ENCODE data around the gene FOXP1. TPM values are rescaled to one million over a fixed set of nuclear protein-coding genes. Genes with fewer than 3 reads are reported as not detected.

FOXP1 gene
- total RNA-seq, 1 donor from 2014 or later = 128 TPM

GRCh38 chr3:71611099-71611498 is 27.6 kb upstream of the FOXP1 start:
- Histone ChIP-seq H3K27me3 (no peaks in the 10 kb centered on the region), H3K27ac (no peak overlapping the region), H3K9me3 (no peaks in the 10 kb centered on the region), H3K4me1 (no peaks in the 10 kb centered on the region), H3K4me3 (no peak overlapping the region), H3K36me3 (no peaks in the 10 kb centered on the region)
- no peak for TF ChIP-seq POLR2A (IDR thresholded peaks at IDR 0.05)
- no peak for TF ChIP-seq CTCF (IDR thresholded peaks at IDR 0.05)
- TF ChIP-seq POLR2AphosphoS5 (IDR thresholded peaks at IDR 0.05; ENCODE audit: insufficient read depth in 1 of 2, low read depth in 1 of 2) = no peak
- no peak for DNase-seq (ENCODE audit: extremely low spot score in 2 of 2)
- intact Hi-C loops (cut with DNase I) = no loop called here

GRCh38 chr3:71607364-71607763 is 23.8 kb upstream of the FOXP1 start:
- no peaks in the 10 kb centered on the region for H3K36me3 ChIP-seq
- H3K9me3 ChIP-seq = no peaks in the 10 kb centered on the region
- intact Hi-C loops (cut with DNase I) = no loop called here
- no peak for DNase-seq (ENCODE audit: extremely low spot score in 2 of 2)
- H3K27ac ChIP-seq = no peak overlapping the region
- H3K4me1 ChIP-seq = no peaks in the 10 kb centered on the region
- no peak overlapping the region for H3K4me3 ChIP-seq
- TF ChIP-seq CTCF (IDR thresholded peaks at IDR 0.05) (no peak), POLR2AphosphoS5 (IDR thresholded peaks at IDR 0.05; ENCODE audit: insufficient read depth in 1 of 2, low read depth in 1 of 2) (no peak), POLR2A (IDR thresholded peaks at IDR 0.05) (no peak)
- H3K27me3 ChIP-seq = no peaks in the 10 kb centered on the region

GRCh38 chr3:71606582-71606981 is 23.1 kb upstream of the FOXP1 start:
- DNase-seq (ENCODE audit: extremely low spot score in 2 of 2) = no peak
- H3K4me3 ChIP-seq = no peak overlapping the region
- no peak for TF ChIP-seq CTCF (IDR thresholded peaks at IDR 0.05)
- TF ChIP-seq POLR2A (IDR thresholded peaks at IDR 0.05) = no peak
- no peak for TF ChIP-seq POLR2AphosphoS5 (IDR thresholded peaks at IDR 0.05; ENCODE audit: insufficient read depth in 1 of 2, low read depth in 1 of 2)
- no peaks in the 10 kb centered on the region for H3K4me1 ChIP-seq
- intact Hi-C loops (cut with DNase I) = no loop called here
- H3K36me3 ChIP-seq = no peaks in the 10 kb centered on the region
- no peaks in the 10 kb centered on the region for H3K27me3 ChIP-seq
- H3K27ac ChIP-seq = no peak overlapping the region
- H3K9me3 ChIP-seq = no peaks in the 10 kb centered on the region

- no peak for DNase-seq (ENCODE audit: extremely low spot score in 2 of 2)
- Histone ChIP-seq H3K36me3 (no peaks in the 10 kb centered on the region), H3K27me3 (no peaks in the 10 kb centered on the region), H3K4me3 (no peak overlapping the region), H3K4me1 (no peaks in the 10 kb centered on the region), H3K9me3 (no peaks in the 10 kb centered on the region), H3K27ac (no peak overlapping the region)
- intact Hi-C loops (cut with DNase I) = no loop called here
- TF ChIP-seq POLR2AphosphoS5 (IDR thresholded peaks at IDR 0.05; ENCODE audit: insufficient read depth in 1 of 2, low read depth in 1 of 2) (no peak), POLR2A (IDR thresholded peaks at IDR 0.05) (no peak), CTCF (IDR thresholded peaks at IDR 0.05) (no peak)
Observed at GRCh38 chr3:71602256-71602655, 18.7 kb upstream of the FOXP1 start.

- Histone ChIP-seq H3K4me1 (no peaks in the 10 kb centered on the region), H3K36me3 (no peaks in the 10 kb centered on the region), H3K27me3 (no peaks in the 10 kb centered on the region), H3K27ac (no peak overlapping the region), H3K4me3 (no peak overlapping the region), H3K9me3 (no peaks in the 10 kb centered on the region)
- intact Hi-C loops (cut with DNase I) = no loop called here
- no peak for DNase-seq (ENCODE audit: extremely low spot score in 2 of 2)
- no peak for TF ChIP-seq POLR2A (IDR thresholded peaks at IDR 0.05)
- TF ChIP-seq POLR2AphosphoS5 (IDR thresholded peaks at IDR 0.05; ENCODE audit: insufficient read depth in 1 of 2, low read depth in 1 of 2) = no peak
- TF ChIP-seq CTCF (IDR thresholded peaks at IDR 0.05) = no peak
Observed at GRCh38 chr3:71601811-71602210, 18.3 kb upstream of the FOXP1 start.
